Kidney (tissue), 14 donors: ENCODE measurements around the gene ASCC3. TPM values are rescaled to one million over a fixed set of nuclear protein-coding genes. Genes with fewer than 3 reads are reported as not detected.

ENCODE experiments used
- DNase-seq, 5 donors: peaks; one replicate each; pipeline ENCODE4 v3.0.0-alpha.2; 2013 to 2020
- FAIRE-seq: peaks from 2 replicates; lab custom pipeline; 2012; peaks lifted over from hg19 to GRCh38; lab: Jason Lieb, UNC
- H3K27ac ChIP-seq, 2 donors: one replicate each; pipeline ENCODE4 v1.7.0; 2013; ENCODE audit warnings: low read depth in 2 of 2, low read length in 2 of 2, inconsistent platforms in 1 of 2
- H3K27me3 ChIP-seq: one replicate; pipeline ENCODE4 v1.7.1; 2013; ENCODE audit warnings: low read length, inconsistent platforms; ENCODE audit not compliant: control insufficient read depth, insufficient read depth
- H3K36me3 ChIP-seq, 3 donors: one replicate each; pipeline versions ENCODE4 v1.7.0 to v1.7.1; 2013; ENCODE audit warnings: low read length in 3 of 3, control low read depth in 1 of 3, inconsistent platforms in 1 of 3; ENCODE audit not compliant: insufficient read depth in 3 of 3, control insufficient read depth in 2 of 3
- H3K4me1 ChIP-seq, 3 donors: one replicate each; pipeline versions ENCODE4 v1.7.0 to v1.7.1; 2013; ENCODE audit warnings: low read length in 3 of 3, inconsistent platforms in 1 of 3, low read depth in 1 of 3; ENCODE audit not compliant: control insufficient read depth in 2 of 3, insufficient read depth in 2 of 3
- H3K4me3 ChIP-seq, 3 donors: one replicate each; pipeline versions ENCODE4 v1.7.0 to v1.8.1; 2013; ENCODE audit warnings: low read length in 3 of 3, control low read depth in 1 of 3, inconsistent platforms in 1 of 3
- H3K9ac ChIP-seq, 3 donors: one replicate each; pipeline versions ENCODE4 v1.7.0 to v1.7.1; 2013; ENCODE audit warnings: low read length in 3 of 3, control low read depth in 1 of 3, inconsistent platforms in 1 of 3
- H3K9me3 ChIP-seq, 3 donors: one replicate each; pipeline versions ENCODE4 v1.7.0 to v1.7.1; 2013; ENCODE audit warnings: low read length in 3 of 3, control low read depth in 1 of 3, inconsistent platforms in 1 of 3; ENCODE audit not compliant: control insufficient read depth in 2 of 3, insufficient read depth in 1 of 3
- CTCF ChIP-seq: IDR thresholded peaks from 3 replicates; pipeline ENCODE4 v1.5.1; 2012; ENCODE audit warnings: mild to moderate bottlenecking, moderate library complexity, borderline replicate concordance; ENCODE audit not compliant: insufficient read depth; ENCODE audit errors: extremely low read depth
- intact Hi-C: fragments of 100-400 bp; cut with DNase I; formaldehyde crosslinking; loops from one replicate; pipeline ENCODE4 v1.11.1; 2022
- polyA plus RNA-seq: library from polyadenylated mRNA; stranded (reverse); fragments of 350-450 nt; fragmentation: Illumina TruSeq; extraction: RNeasy Lipid Tissue Mini Kit (QIAGEN cat#74804); gene quantifications from one replicate; pipeline ENCODE4 v1.2.3, GENCODE V29; 2014; ENCODE audit warnings: low read depth, low replicate concordance; ENCODE audit not compliant: insufficient read depth
- total RNA-seq: library from RNA; stranded (reverse); fragmentation: NEBNext Ultra II Directional; extraction: Animal tissue kit (Norgen Biotek cat#: 25700); gene quantifications from one replicate; pipeline ENCODE4 v1.2.1, GENCODE V29; 2021
- donor health status: control.
- donor health status: control.
- donor health status: control.
- donor health status: control.
- donor health status: control.
- donor health status: DM: yes; HTN: yes; CAD: no.
- donor health status: Normal renal cell carcinoma (clear cell type).

Gene ASCC3
- total and polyA plus RNA-seq, 2 donors from 2014 or later, result 7.7 to 31.7 TPM

DNA sequence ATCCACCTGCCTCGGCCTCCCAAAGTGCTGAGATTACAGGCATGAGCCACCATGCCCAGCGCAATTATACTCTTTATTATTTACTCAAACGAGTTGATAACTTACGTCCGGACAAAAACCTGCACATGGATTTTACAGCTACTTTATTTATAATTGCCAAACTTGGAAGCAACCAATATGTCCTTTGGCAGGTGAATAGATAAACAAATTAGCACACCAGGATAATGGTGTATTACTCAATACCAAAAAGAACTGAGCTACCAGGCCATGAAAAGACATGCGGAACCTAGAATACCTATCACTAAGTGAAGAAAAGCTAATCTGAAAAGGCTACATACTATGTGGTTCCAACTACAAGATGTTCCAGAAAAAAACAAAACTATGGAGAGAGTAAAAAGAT is 168.1 kb downstream of the ASCC3 start:
- Histone ChIP-seq H3K4me3 (no peak overlapping the region), H3K27ac (no peak overlapping the region), H3K36me3 (no peaks in the 10 kb centered on the region), H3K9me3 (no peaks in the 10 kb centered on the region), H3K9ac (no peak overlapping the region), H3K4me1 (no peaks in the 10 kb centered on the region), H3K27me3 (no peaks in the 10 kb centered on the region)
- no peak for TF ChIP-seq CTCF
- no peak for DNase-seq
- intact Hi-C loops, result no loop called here
- no peak for FAIRE-seq

GRCh38 chr6:100706491-100706890 is 174.6 kb downstream of the ASCC3 start:
- Histone ChIP-seq H3K27me3 (no peaks in the 10 kb centered on the region), H3K9me3 (no peaks in the 10 kb centered on the region), H3K36me3 (no peaks in the 10 kb centered on the region), H3K4me3 (no peak overlapping the region), H3K4me1 (no peaks in the 10 kb centered on the region), H3K27ac (no peak overlapping the region), H3K9ac (no peak overlapping the region)
- no peak for DNase-seq
- intact Hi-C loops, result no loop called here
- no peak for TF ChIP-seq CTCF
- FAIRE-seq, result no peak

GRCh38 chr6:100704961-100705360 is 176.2 kb downstream of the ASCC3 start:
- H3K4me1 ChIP-seq, result no peaks in the 10 kb centered on the region
- FAIRE-seq, result no peak

More at GRCh38 chr6:100704961-100705360, 176.2 kb downstream of the ASCC3 start:
- DNase-seq, result no peak
- no peaks in the 10 kb centered on the region for H3K9me3 ChIP-seq
- H3K36me3 ChIP-seq, result no peaks in the 10 kb centered on the region
- H3K9ac ChIP-seq, result no peak overlapping the region
- no peaks in the 10 kb centered on the region for H3K27me3 ChIP-seq
- H3K27ac ChIP-seq, result no peak overlapping the region
- TF ChIP-seq CTCF, result no peak
- no peak overlapping the region for H3K4me3 ChIP-seq
- intact Hi-C loops, result no loop called here
